ENCODE measurements around the gene CTDSP1.

Gene CTDSP1

DNA sequence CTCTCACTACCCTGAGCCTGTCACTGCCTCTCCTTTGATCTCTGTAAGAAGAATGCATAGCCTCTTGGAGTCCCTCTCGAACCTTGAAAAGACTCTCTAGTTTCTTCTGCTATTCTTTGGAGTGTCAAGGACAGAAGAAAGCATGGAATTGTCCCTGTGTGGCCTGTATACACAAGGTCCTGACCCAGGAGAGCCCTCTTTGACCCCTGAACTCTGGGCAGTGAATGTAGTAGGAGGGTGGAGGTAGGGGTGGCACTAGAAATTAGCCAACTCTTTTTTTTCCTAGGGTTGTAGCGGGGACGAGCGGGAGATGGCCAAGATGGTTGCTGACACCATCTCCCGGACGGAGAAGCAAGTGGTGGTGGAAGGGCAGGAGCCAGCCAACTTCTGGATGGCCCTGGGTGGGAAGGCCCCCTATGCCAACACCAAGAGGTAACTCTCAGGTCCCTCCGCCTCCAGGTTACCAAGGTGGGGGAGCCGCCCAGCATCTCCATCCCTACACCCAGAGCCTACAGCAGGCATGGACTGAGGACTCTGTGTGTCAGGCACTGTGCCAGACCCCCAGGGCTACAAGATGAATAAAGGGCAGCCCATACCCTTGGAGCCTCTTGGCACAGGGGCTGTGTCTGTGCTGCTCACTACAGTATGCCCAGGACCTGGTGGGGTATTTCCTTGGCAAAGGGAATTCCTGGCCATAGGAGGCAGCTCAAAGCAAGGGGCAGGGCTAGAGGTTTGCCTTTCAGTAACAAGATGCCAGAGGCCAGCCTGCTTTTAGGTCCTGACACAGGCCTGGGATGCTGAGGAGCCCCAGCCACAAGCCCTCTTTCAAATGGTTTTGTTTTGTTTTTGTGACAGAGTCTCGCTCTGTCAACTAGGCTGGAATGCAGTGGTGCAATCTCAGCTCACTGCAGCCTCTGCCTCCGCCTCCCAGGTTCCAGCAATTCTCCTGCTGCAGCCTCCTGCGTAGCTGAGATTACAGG, 35.6 kb downstream of the CTDSP1 start:
- Histone ChIP-seq H3K4me2 (ENCODE audit: insufficient read depth, low read length) (no peak overlapping the region), H3K27me3 (ENCODE audit: insufficient read depth, low read length, poor library complexity) (no peaks in the 10 kb centered on the region), H3K9me3 (ENCODE audit: insufficient read depth, low read length, severe bottlenecking) (no peaks in the 10 kb centered on the region), H3K79me2 (ENCODE audit: insufficient read depth, low read length) (no peaks in the 10 kb centered on the region), H2AFZ (ENCODE audit: low read depth, low read length) (no peak overlapping the region), H3K4me3 (ENCODE audit: low read depth in 1 of 2, low read length in 2 of 2) (no peak overlapping the region), H3K9ac (ENCODE audit: low read depth, low read length) (no peak overlapping the region), H4K20me1 (ENCODE audit: insufficient read depth, low read length) (no peaks in the 10 kb centered on the region; the same call in 1 of the 2 replicates), H3K27ac (ENCODE audit: low read length) (no peak overlapping the region), H3K4me1 (ENCODE audit: insufficient read depth, low read length) (no peaks in the 10 kb centered on the region), H3K36me3 (ENCODE audit: insufficient read depth, low read length) (no peaks in the 10 kb centered on the region)
- no peak for TF ChIP-seq EZH2 (IDR thresholded peaks at IDR 0.05; ENCODE audit: borderline replicate concordance, low read depth, low read length, severe bottlenecking)
- TF ChIP-seq, protein P1, sequence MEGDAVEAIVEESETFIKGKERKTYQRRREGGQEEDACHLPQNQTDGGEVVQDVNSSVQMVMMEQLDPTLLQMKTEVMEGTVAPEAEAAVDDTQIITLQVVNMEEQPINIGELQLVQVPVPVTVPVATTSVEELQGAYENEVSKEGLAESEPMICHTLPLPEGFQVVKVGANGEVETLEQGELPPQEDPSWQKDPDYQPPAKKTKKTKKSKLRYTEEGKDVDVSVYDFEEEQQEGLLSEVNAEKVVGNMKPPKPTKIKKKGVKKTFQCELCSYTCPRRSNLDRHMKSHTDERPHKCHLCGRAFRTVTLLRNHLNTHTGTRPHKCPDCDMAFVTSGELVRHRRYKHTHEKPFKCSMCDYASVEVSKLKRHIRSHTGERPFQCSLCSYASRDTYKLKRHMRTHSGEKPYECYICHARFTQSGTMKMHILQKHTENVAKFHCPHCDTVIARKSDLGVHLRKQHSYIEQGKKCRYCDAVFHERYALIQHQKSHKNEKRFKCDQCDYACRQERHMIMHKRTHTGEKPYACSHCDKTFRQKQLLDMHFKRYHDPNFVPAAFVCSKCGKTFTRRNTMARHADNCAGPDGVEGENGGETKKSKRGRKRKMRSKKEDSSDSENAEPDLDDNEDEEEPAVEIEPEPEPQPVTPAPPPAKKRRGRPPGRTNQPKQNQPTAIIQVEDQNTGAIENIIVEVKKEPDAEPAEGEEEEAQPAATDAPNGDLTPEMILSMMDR (IDR thresholded peaks at IDR 0.05; ENCODE audit: borderline replicate concordance, extremely low read depth, low read length, poor library complexity, severe bottlenecking) = no peak
- ATAC-seq (ENCODE audit: insufficient read depth, low read depth) (no peak), DNase-seq (no peak)

DNA sequence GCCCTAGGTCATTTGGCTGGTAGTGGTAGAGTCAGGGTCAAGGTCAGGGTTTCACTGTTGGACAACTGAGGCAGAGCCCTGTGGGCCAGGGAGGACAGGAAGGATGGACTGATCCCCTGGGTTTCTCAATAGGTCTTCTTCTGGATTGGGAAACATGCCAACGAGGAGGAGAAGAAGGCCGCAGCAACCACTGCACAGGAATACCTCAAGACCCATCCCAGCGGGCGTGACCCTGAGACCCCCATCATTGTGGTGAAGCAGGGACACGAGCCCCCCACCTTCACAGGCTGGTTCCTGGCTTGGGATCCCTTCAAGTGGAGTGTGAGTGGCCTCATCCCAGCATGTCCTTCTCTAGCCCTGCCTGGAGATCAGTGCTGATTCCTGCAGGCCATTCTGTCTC, 37.3 kb downstream of the CTDSP1 start:
- H3K9ac ChIP-seq (ENCODE audit: low read depth, low read length) = no peak overlapping the region
- no peak overlapping the region for H3K4me3 ChIP-seq (ENCODE audit: low read depth in 1 of 2, low read length in 2 of 2)
- no peak for ATAC-seq (ENCODE audit: insufficient read depth, low read depth)
- no peaks in the 10 kb centered on the region for H3K36me3 ChIP-seq (ENCODE audit: insufficient read depth, low read length)
- no peaks in the 10 kb centered on the region for H3K4me1 ChIP-seq (ENCODE audit: insufficient read depth, low read length)
- H3K9me3 ChIP-seq (ENCODE audit: insufficient read depth, low read length, severe bottlenecking) = no peaks in the 10 kb centered on the region
- no peak for DNase-seq
- H4K20me1 ChIP-seq (ENCODE audit: insufficient read depth, low read length) = no peaks in the 10 kb centered on the region
- H3K79me2 ChIP-seq (ENCODE audit: insufficient read depth, low read length) = no peaks in the 10 kb centered on the region
- no peak for TF ChIP-seq EZH2 (IDR thresholded peaks at IDR 0.05; ENCODE audit: borderline replicate concordance, low read depth, low read length, severe bottlenecking)
- TF ChIP-seq, protein P1 (IDR thresholded peaks at IDR 0.05; ENCODE audit: borderline replicate concordance, extremely low read depth, low read length, poor library complexity, severe bottlenecking) = no peak
- no peak overlapping the region for H3K4me2 ChIP-seq (ENCODE audit: insufficient read depth, low read length)
- H2AFZ ChIP-seq (ENCODE audit: low read depth, low read length) = no peak overlapping the region
- no peak overlapping the region for H3K27ac ChIP-seq (ENCODE audit: low read length)
- no peaks in the 10 kb centered on the region for H3K27me3 ChIP-seq (ENCODE audit: insufficient read depth, low read length, poor library complexity)

DNA sequence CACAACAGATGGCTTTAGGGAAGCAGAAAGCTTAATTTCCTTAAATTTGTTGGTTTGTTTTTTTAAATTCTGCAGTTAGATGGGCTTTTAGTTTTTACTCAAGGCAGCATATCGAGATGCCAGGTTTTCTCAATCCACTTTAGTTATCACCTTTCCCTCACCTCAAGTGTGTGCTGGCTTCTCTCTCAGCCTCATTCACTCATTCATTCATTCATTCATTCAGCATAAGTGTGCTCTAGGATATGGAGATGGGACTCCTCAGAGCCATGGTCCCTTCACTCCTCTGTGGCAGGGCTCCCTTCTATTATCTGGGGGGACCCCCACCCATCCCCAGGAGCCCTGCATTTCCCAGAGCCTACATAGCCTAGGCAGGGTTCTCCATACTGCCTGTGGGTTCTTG, 38.3 kb downstream of the CTDSP1 start:
- no peak for TF ChIP-seq EZH2 (IDR thresholded peaks at IDR 0.05; ENCODE audit: borderline replicate concordance, low read depth, low read length, severe bottlenecking)
- TF ChIP-seq, protein P1 (IDR thresholded peaks at IDR 0.05; ENCODE audit: borderline replicate concordance, extremely low read depth, low read length, poor library complexity, severe bottlenecking) = no peak
- Histone ChIP-seq H3K27ac (ENCODE audit: low read length) (no peak overlapping the region), H2AFZ (ENCODE audit: low read depth, low read length) (no peak overlapping the region), H3K36me3 (ENCODE audit: insufficient read depth, low read length) (no peaks in the 10 kb centered on the region), H3K9ac (ENCODE audit: low read depth, low read length) (no peak overlapping the region), H3K4me2 (ENCODE audit: insufficient read depth, low read length) (no peak overlapping the region), H3K27me3 (ENCODE audit: insufficient read depth, low read length, poor library complexity) (no peaks in the 10 kb centered on the region), H3K79me2 (ENCODE audit: insufficient read depth, low read length) (no peaks in the 10 kb centered on the region), H3K4me1 (ENCODE audit: insufficient read depth, low read length) (no peaks in the 10 kb centered on the region), H4K20me1 (ENCODE audit: insufficient read depth, low read length) (no peaks in the 10 kb centered on the region), H3K4me3 (ENCODE audit: low read depth in 1 of 2, low read length in 2 of 2) (no peak overlapping the region), H3K9me3 (ENCODE audit: insufficient read depth, low read length, severe bottlenecking) (no peaks in the 10 kb centered on the region)
- no peak for DNase-seq
- ATAC-seq (ENCODE audit: insufficient read depth, low read depth) = no peak

Data from DND-41 (cell line).